Kasumi-1 (cell line): ENCODE data around the gene CRY2.
"Not testable (repeated sequence)": the region's sequence is repeated elsewhere in the genome, so short reads cannot be mapped to it uniquely, and the experiment has no call there.

ENCODE experiments used
- DNase-seq, 2 experiments: peaks; one replicate each; lab custom pipeline; 2025; lab: John Stamatoyannopoulos, UW

CRY2 gene

GRCh38 chr11:45811571-45812290 is 35.5 kb upstream of the CRY2 start:
- DNase-seq, result no peak

- DNase-seq, result no peak
Observed at GRCh38 chr11:45812581-45813548, 34.4 kb upstream of the CRY2 start.

- DNase-seq, result peak; percentile 26 to 44
Observed at GRCh38 chr11:45815747-45816146, 31.5 kb upstream of the CRY2 start.

GRCh38 chr11:45816614-45817013 is 30.7 kb upstream of the CRY2 start:
- DNase-seq, result no peak

GRCh38 chr11:45817191-45817590 is 30.1 kb upstream of the CRY2 start:
- DNase-seq, result no peak

GRCh38 chr11:45818961-45819605 is 28.2 kb upstream of the CRY2 start:
- no peak for DNase-seq

GRCh38 chr11:45820211-45820857 is 26.9 kb upstream of the CRY2 start:
- DNase-seq, result no peak

- DNase-seq, result not testable (repeated sequence)
Observed at GRCh38 chr11:45826492-45826891, 20.8 kb upstream of the CRY2 start.

GRCh38 chr11:45827123-45827522 is 20.2 kb upstream of the CRY2 start:
- DNase-seq, result no peak

GRCh38 chr11:45828996-45829395 is 18.3 kb upstream of the CRY2 start:
- no peak for DNase-seq

GRCh38 chr11:45830596-45830995 is 16.7 kb upstream of the CRY2 start:
- DNase-seq, result no peak

GRCh38 chr11:45832811-45833441 is 14.3 kb upstream of the CRY2 start:
- no peak for DNase-seq

- DNase-seq, result no peak
Observed at GRCh38 chr11:45833761-45834160, 13.5 kb upstream of the CRY2 start.

GRCh38 chr11:45834298-45834756 is 12.9 kb upstream of the CRY2 start:
- DNase-seq, result peak; percentile 27 to 32

GRCh38 chr11:45839204-45839603 is 8.1 kb upstream of the CRY2 start:
- DNase-seq, result no peak

- DNase-seq, result not testable (repeated sequence)
Observed at GRCh38 chr11:45840251-45840650, 7.0 kb upstream of the CRY2 start.

- DNase-seq, result peak; percentile 79 to 88
Observed at GRCh38 chr11:45843158-45843924, 3.9 kb upstream of the CRY2 start.

GRCh38 chr11:45844822-45845578 is 2.3 kb upstream of the CRY2 start:
- DNase-seq, result peak in 1 of 2 experiments; percentile 5

- DNase-seq, result no peak
Observed at GRCh38 chr11:45846174-45846675, 1.1 kb upstream of the CRY2 start.

- peak; percentile 65 to 76 for DNase-seq
Observed at GRCh38 chr11:45847911-45848316, 639 bp downstream of the CRY2 start.
